A673 (cell line): ENCODE measurements around the gene ELF3. TPM values are rescaled to one million over a fixed set of nuclear protein-coding genes. Genes with fewer than 3 reads are reported as not detected.

Experiments used
- BruUV-seq: library from RNA; stranded (reverse); fragments of 400-500 nt; replicated peaks from 2 replicates; lab custom pipeline; 2021; lab: Mats Ljungman, UMichigan
- CTCF ChIA-PET: fragments of 300-600 bp; sonication (Branson Sonifier 250); formaldehyde crosslinking; loops from one replicate; lab custom pipeline; 2022; ENCODE audit warnings: antibody characterized with exemption; lab: Charles Lee
- POLR2A ChIA-PET: fragments of 300-600 bp; sonication (Branson Sonifier 250); formaldehyde crosslinking; loops from one replicate; lab custom pipeline; 2022; ENCODE audit warnings: antibody characterized with exemption; ENCODE audit not compliant: low non-redundant PET; lab: Charles Lee
- DNase-seq: peaks from one replicate; pipeline ENCODE4 v3.0.0-alpha.2; 2015; ENCODE audit warnings: low spot score
- H3K27ac ChIP-seq: fragments of 200-600 bp; sonication (generic); 2 replicates; pipeline ENCODE4 v1.5.1; 2016; ENCODE audit warnings: mixed run types, low read depth, mild to moderate bottlenecking, mixed read lengths, antibody characterized with exemption, low read length; ENCODE audit not compliant: poor library complexity, severe bottlenecking
- H3K27me3 ChIP-seq: fragments of 200-600 bp; sonication (generic); replicated peaks from 2 replicates; pipeline ENCODE4 v1.6.1; 2017; ENCODE audit warnings: mixed run types, low read depth, mild to moderate bottlenecking, mixed read lengths, antibody characterized with exemption, low read length; ENCODE audit not compliant: insufficient read depth, poor library complexity
- H3K36me3 ChIP-seq: fragments of 200-600 bp; sonication (generic); 2 replicates; pipeline ENCODE4 v1.6.1; 2016; ENCODE audit warnings: mixed run types, mild to moderate bottlenecking, mixed read lengths, antibody characterized with exemption, low read length; ENCODE audit not compliant: insufficient read depth, poor library complexity, severe bottlenecking
- H3K4me1 ChIP-seq: fragments of 200-600 bp; sonication (generic); 2 replicates; pipeline ENCODE4 v1.6.1; 2017; ENCODE audit warnings: mixed run types, mild to moderate bottlenecking, mixed read lengths, antibody characterized with exemption, low read length; ENCODE audit not compliant: insufficient read depth, poor library complexity, severe bottlenecking
- H3K4me3 ChIP-seq: fragments of 200-600 bp; sonication (generic); 2 replicates; pipeline ENCODE4 v1.5.1; 2016; ENCODE audit warnings: low read depth, mixed run types, mild to moderate bottlenecking, mixed read lengths, low read length; ENCODE audit not compliant: poor library complexity, severe bottlenecking
- H3K9me3 ChIP-seq: fragments of 200-600 bp; sonication (generic); 2 replicates; pipeline ENCODE4 v1.6.1; 2016; ENCODE audit warnings: mixed run types, low read depth, mild to moderate bottlenecking, mixed read lengths, antibody characterized with exemption, low read length; ENCODE audit not compliant: poor library complexity, severe bottlenecking
- EZH2 ChIP-seq: fragments of 200-600 bp; sonication (generic); IDR thresholded peaks from 2 replicates; pipeline ENCODE4 v1.6.1; 2017; ENCODE audit warnings: borderline replicate concordance, low read depth, mild to moderate bottlenecking, mixed read lengths, antibody characterized with exemption, low read length; ENCODE audit not compliant: poor library complexity, severe bottlenecking
- intact Hi-C: fragments of 100-400 bp; cut with micrococcal nuclease; formaldehyde crosslinking; loops from one replicate; pipeline ENCODE4 v1.10.0; 2022; ENCODE audit not compliant: unreplicated experiment
- total RNA-seq: library from RNA; stranded (reverse); gene quantifications from 2 replicates; pipeline ENCODE4 v1.2.3, GENCODE V29; 2021
- TF ChIP-seq, protein P1 (sequence below): fragments of 300-800, 200-600 bp; sonication (generic); conservative IDR thresholded peaks from 2 replicates; pipeline ENCODE4 v1.5.1; 2017; ENCODE audit warnings: low read depth, mild to moderate bottlenecking, antibody characterized with exemption, low read length, moderate library complexity, mixed read lengths

Gene ELF3
- total RNA-seq, 1 experiment from 2014 or later: 0.56 TPM

DNA sequence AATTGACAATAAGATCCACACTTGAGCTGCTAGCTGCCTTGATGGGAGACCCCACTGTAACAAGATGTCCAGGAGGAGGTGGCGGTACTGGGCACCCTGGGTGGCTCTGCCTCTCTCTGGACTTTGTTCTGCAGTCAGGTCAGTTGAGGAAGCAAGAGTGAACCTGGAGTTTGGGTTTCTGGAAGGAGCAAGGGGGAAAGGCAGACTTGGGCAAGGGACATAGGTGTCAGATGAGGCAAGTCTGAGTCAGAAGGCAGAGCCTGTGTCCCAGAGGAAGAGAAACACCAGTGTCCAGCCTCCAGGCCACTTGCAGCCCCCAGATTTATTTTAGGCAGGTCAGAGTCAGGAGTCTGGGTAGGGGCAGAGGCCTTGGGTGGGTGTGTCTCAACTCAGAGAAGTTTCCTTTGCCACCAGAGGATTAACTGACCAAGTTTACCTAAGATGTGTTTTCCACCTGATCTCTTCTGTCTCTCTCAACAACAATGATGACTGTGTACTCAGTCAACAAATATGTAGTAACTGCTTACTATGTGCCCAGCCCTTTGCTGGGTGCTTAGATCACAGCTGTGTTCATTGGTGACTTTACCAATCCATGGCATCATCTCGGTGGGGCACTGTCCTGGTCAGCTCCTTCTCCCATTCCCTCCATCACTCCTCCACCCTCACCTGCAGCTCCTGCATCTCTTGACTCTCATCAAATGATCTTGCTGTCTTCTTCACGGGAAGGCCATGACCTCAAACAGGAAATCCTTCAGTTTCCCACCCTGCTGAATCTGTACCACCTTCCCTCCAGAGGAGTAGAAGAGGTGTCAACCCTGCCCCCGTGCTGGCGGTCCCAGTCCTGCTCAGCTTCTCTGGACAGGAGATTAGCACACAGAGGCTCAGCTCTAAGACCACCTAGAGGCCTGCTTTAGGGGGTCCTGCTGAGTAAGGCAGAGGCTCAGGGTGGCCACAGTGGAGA lies 36.6 kb downstream of the ELF3 start:
- Histone ChIP-seq H3K27ac (no peak overlapping the region), H3K27me3 (no peaks in the 10 kb centered on the region), H3K36me3 (no peaks in the 10 kb centered on the region), H3K9me3 (no peaks in the 10 kb centered on the region), H3K4me1 (no peaks in the 10 kb centered on the region), H3K4me3 (no peak overlapping the region)
- DNase-seq: no peak
- intact Hi-C loops: no loop called here
- CTCF ChIA-PET: interaction anchor here (0.6 kb wide), 2 partner anchors 75 to 1521 kb away, joined by 3 to 5 read pairs; no protein-coding TSS in a partner anchor
- TF ChIP-seq, protein P1, sequence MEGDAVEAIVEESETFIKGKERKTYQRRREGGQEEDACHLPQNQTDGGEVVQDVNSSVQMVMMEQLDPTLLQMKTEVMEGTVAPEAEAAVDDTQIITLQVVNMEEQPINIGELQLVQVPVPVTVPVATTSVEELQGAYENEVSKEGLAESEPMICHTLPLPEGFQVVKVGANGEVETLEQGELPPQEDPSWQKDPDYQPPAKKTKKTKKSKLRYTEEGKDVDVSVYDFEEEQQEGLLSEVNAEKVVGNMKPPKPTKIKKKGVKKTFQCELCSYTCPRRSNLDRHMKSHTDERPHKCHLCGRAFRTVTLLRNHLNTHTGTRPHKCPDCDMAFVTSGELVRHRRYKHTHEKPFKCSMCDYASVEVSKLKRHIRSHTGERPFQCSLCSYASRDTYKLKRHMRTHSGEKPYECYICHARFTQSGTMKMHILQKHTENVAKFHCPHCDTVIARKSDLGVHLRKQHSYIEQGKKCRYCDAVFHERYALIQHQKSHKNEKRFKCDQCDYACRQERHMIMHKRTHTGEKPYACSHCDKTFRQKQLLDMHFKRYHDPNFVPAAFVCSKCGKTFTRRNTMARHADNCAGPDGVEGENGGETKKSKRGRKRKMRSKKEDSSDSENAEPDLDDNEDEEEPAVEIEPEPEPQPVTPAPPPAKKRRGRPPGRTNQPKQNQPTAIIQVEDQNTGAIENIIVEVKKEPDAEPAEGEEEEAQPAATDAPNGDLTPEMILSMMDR: no peak
- TF ChIP-seq EZH2: no peak
- BruUV-seq: no TSS peak
- POLR2A ChIA-PET: no interaction called here

DNA sequence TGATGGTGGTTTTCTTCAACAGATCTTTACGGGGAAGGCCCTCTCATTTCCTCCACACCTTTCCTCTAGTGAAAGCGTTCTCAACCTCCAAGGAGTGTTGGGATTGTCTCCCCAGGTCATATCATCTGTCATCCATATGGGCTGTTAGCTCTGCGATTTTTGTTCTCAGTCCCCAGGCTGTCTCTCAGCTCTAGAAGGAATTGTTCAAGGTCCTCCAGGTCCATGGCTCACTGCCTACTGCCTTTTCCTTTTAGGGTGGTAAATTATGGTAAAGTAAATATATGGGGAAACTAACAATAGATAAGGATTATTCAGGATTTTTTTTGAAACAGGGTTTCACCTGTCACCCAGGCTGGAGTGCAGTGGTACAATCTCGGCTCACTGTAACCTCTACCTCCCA lies 37.6 kb downstream of the ELF3 start:
- ChIA-PET CTCF (no interaction called here), POLR2A (no interaction called here)
- Histone ChIP-seq H3K4me3 (no peak overlapping the region), H3K36me3 (no peaks in the 10 kb centered on the region), H3K4me1 (no peaks in the 10 kb centered on the region), H3K27me3 (no peaks in the 10 kb centered on the region), H3K9me3 (no peaks in the 10 kb centered on the region), H3K27ac (no peak overlapping the region)
- no TSS peak for BruUV-seq
- TF ChIP-seq, protein P1: no peak
- TF ChIP-seq EZH2: no peak
- intact Hi-C loops: no loop called here
- no peak for DNase-seq

DNA sequence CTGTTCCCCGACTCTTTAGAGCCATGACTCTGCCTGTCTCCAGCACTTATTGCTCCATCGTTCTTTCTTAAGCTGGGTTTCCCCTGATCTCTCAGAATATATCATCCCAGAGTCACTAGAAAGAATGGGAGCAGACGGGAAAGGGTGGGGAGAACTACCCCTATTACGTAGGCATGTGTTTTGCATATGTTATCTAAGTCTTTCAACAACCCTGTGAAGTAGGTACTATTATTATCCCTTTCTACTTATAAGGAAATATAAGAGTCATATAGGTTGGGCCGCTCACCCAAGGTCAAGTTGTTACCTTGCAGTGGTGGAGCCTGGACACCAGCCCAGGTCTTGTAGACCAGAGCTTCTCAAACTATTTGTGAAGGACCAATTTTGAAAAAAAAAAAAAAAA lies 38.7 kb downstream of the ELF3 start:
- Histone ChIP-seq H3K4me1 (no peaks in the 10 kb centered on the region), H3K36me3 (no peaks in the 10 kb centered on the region), H3K27me3 (no peaks in the 10 kb centered on the region), H3K4me3 (no peak overlapping the region), H3K27ac (no peak overlapping the region), H3K9me3 (no peaks in the 10 kb centered on the region)
- TF ChIP-seq, protein P1: no peak
- TF ChIP-seq EZH2: no peak
- ChIA-PET POLR2A (no interaction called here), CTCF (interaction anchor here (0.5 kb wide), 1 partner anchor 120 kb away, joined by 5 read pairs; no protein-coding TSS in a partner anchor)
- intact Hi-C loops: no loop called here
- no peak for DNase-seq
- no TSS peak for BruUV-seq
